HCT116 (cell line): ENCODE results near the gene ABHD5. TPM values are rescaled to one million over a fixed set of nuclear protein-coding genes. Genes with fewer than 3 reads are reported as not detected.

Experiments
- ATAC-seq: fragments of 200-7000 bp; cut with Tn5 transposase; 2 replicates; pipeline ENCODE4 v1.9.1; 2020; ENCODE audit warnings: mild to moderate bottlenecking, moderate library complexity
- BruUV-seq: library from RNA; stranded (reverse); fragments of 400-500 nt; replicated peaks from 2 replicates; lab custom pipeline; 2021; lab: Mats Ljungman, UMichigan
- CTCF ChIA-PET: fragments of 300-600 bp; sonication (Branson Sonifier 250); formaldehyde crosslinking; loops from one replicate; lab custom pipeline; 2021; ENCODE audit warnings: antibody characterized with exemption; lab: Charles Lee
- POLR2A ChIA-PET: fragments of 300-600, 350-600 bp; sonication (Branson Sonifier 250); formaldehyde crosslinking; loops from one replicate; lab custom pipeline; 2021; ENCODE audit warnings: antibody characterized with exemption; lab: Charles Lee
- RAD21 ChIA-PET, 2 experiments: fragments of 300-600 bp; sonication (Branson Sonifier 250); formaldehyde crosslinking; loops; one replicate each; lab custom pipeline; 2023; ENCODE audit warnings: low total read pairs in 2 of 2; ENCODE audit not compliant: uncharacterized antibody in 2 of 2, unreplicated experiment in 2 of 2, low non-redundant PET in 1 of 2; lab: Charles Lee
- DNase-seq: peaks from one replicate; pipeline ENCODE4 v3.0.0-alpha.2; 2010; ENCODE audit warnings: low read depth, low spot score
- H2AFZ ChIP-seq: fragments of 200-600 bp; shearing (Covaris generic), sonication (generic); 2 replicates; pipeline ENCODE4 v1.6.1; 2017; ENCODE audit warnings: low read depth, mixed run types, mixed read lengths, antibody characterized with exemption, low read length; ENCODE audit not compliant: poor library complexity, severe bottlenecking
- H3K27ac ChIP-seq: 2 replicates; pipeline ENCODE4 v1.5.1; 2012; ENCODE audit warnings: low read depth, low read length
- H3K27me3 ChIP-seq: fragments of 200-600 bp; sonication (generic); 2 replicates; pipeline ENCODE4 v1.6.1; 2016; ENCODE audit warnings: mixed run types, low read length, mixed read lengths; ENCODE audit not compliant: insufficient read depth
- H3K36me3 ChIP-seq, 2 experiments: fragments of 200-500 bp in 1 of 2; fragments of 200-600 bp in 1 of 2; sonication (Bioruptor generic) in 1 of 2; sonication (generic) in 1 of 2; 2 replicates each; pipeline versions ENCODE4 v1.5.1 to v1.6.1; 2014 to 2016; ENCODE audit warnings: low read length in 2 of 2, inconsistent platforms in 1 of 2, mixed read lengths in 1 of 2, mixed run types in 1 of 2; ENCODE audit not compliant: insufficient read depth in 2 of 2, control insufficient read depth in 1 of 2
- H3K4me1 ChIP-seq, 2 experiments: fragments of 200-600 bp in 1 of 2; sonication (generic) in 1 of 2; 2 replicates each; pipeline versions ENCODE4 v1.5.1 to v1.6.1; 2012 to 2017; ENCODE audit warnings: low read length in 2 of 2, inconsistent platforms in 1 of 2, mild to moderate bottlenecking in 1 of 2, mixed read lengths in 1 of 2, mixed run types in 1 of 2, moderate library complexity in 1 of 2; ENCODE audit not compliant: insufficient read depth in 2 of 2, control insufficient read depth in 1 of 2
- H3K4me2 ChIP-seq: fragments of 200-600 bp; sonication (generic); 2 replicates; pipeline ENCODE4 v1.6.1; 2017; ENCODE audit warnings: mixed run types, low read length, mixed read lengths
- H3K4me3 ChIP-seq, 2 experiments: fragments of 200-600 bp in 1 of 2; sonication (generic) in 1 of 2; replicated peaks in 1 of 2; 2 replicates each; pipeline ENCODE4 v1.5.1; 2011 to 2016; ENCODE audit warnings: low read length in 2 of 2, control low read depth in 1 of 2, low read depth in 1 of 2, mild to moderate bottlenecking in 1 of 2, mixed read lengths in 1 of 2, mixed run types in 1 of 2
- H3K79me2 ChIP-seq: fragments of 200-600 bp; sonication (generic); 2 replicates; pipeline ENCODE4 v1.6.1; 2017; ENCODE audit warnings: mild to moderate bottlenecking, mixed run types, low read length, moderate library complexity, mixed read lengths; ENCODE audit not compliant: insufficient read depth
- H3K9ac ChIP-seq: fragments of 200-600 bp; sonication (generic); 2 replicates; pipeline ENCODE4 v1.6.1; 2016; ENCODE audit warnings: low read length, mixed read lengths
- H3K9me2 ChIP-seq: fragments of 200-600 bp; sonication (generic), shearing (Covaris generic); 2 replicates; pipeline ENCODE4 v1.6.1; 2017; ENCODE audit warnings: mixed run types, mild to moderate bottlenecking, moderate library complexity; ENCODE audit not compliant: insufficient read depth
- H3K9me3 ChIP-seq, 2 experiments: fragments of 200-500 bp in 1 of 2; fragments of 200-600 bp in 1 of 2; sonication (Bioruptor generic) in 1 of 2; sonication (generic) in 1 of 2; 2 replicates each; pipeline ENCODE4 v1.6.1; 2014 to 2017; ENCODE audit warnings: low read length in 2 of 2, mixed read lengths in 2 of 2, inconsistent platforms in 1 of 2, low read depth in 1 of 2, mild to moderate bottlenecking in 1 of 2, mixed run types in 1 of 2, moderate library complexity in 1 of 2; ENCODE audit not compliant: control insufficient read depth in 1 of 2, insufficient read depth in 1 of 2
- H4K20me1 ChIP-seq: fragments of 200-600 bp; sonication (generic), shearing (Covaris generic); 2 replicates; pipeline ENCODE4 v1.6.1; 2017; ENCODE audit warnings: mixed run types, mild to moderate bottlenecking, moderate library complexity; ENCODE audit not compliant: insufficient read depth
- EGR1 ChIP-seq: IDR thresholded peaks from 2 replicates; pipeline ENCODE4 v1.6.1; 2012; ENCODE audit warnings: low read depth
- FOSL1 ChIP-seq: IDR thresholded peaks from 2 replicates; pipeline ENCODE4 v1.6.1; 2012; ENCODE audit warnings: low read depth
- POLR2A ChIP-seq: IDR thresholded peaks from 2 replicates; pipeline ENCODE4 v1.7.0; 2011; ENCODE audit warnings: borderline replicate concordance; ENCODE audit not compliant: insufficient read depth, insufficient read length; ENCODE audit errors: extremely low read depth
- POLR2AphosphoS5 ChIP-seq: IDR thresholded peaks from 2 replicates; pipeline ENCODE4 v1.6.1; 2011; ENCODE audit warnings: mild to moderate bottlenecking, low read depth, low read length, moderate library complexity
- TCF7L2 ChIP-seq: IDR thresholded peaks from 2 replicates; pipeline ENCODE4 v1.7.0; 2011; ENCODE audit warnings: borderline replicate concordance, inconsistent platforms; ENCODE audit not compliant: insufficient read depth, insufficient read length; ENCODE audit errors: extremely low read depth
- YY1 ChIP-seq: IDR thresholded peaks from 2 replicates; pipeline ENCODE4 v1.6.1; 2011; ENCODE audit warnings: low read length, low read depth, moderate library complexity, mild to moderate bottlenecking; ENCODE audit not compliant: insufficient replicate concordance; ENCODE audit errors: extremely low read depth
- ZFX ChIP-seq: fragments of 450-650 bp; IDR thresholded peaks from 2 replicates; pipeline ENCODE4 v1.6.1; 2017
- ZNF274 ChIP-seq: fragments of 200-500 bp; sonication (Bioruptor generic); IDR thresholded peaks from 2 replicates; pipeline ENCODE4 v1.6.1; 2014; ENCODE audit warnings: mild to moderate bottlenecking, low read depth, low read length, inconsistent platforms
- intact Hi-C: fragments of 100-400 bp; cut with micrococcal nuclease; formaldehyde crosslinking; loops from 2 replicates; pipeline ENCODE4 v1.10.0; 2022
- total RNA-seq: library from RNA; stranded (reverse); gene quantifications from one replicate; pipeline ENCODE4 v1.2.1, GENCODE V29; 2021; ENCODE audit not compliant: unreplicated experiment
- TF ChIP-seq, protein P1 (sequence below): IDR thresholded peaks from 2 replicates; pipeline ENCODE4 v1.6.1; 2012

ABHD5 gene
- total RNA-seq, 1 experiment from 2014 or later, result 18.5 TPM

DNA sequence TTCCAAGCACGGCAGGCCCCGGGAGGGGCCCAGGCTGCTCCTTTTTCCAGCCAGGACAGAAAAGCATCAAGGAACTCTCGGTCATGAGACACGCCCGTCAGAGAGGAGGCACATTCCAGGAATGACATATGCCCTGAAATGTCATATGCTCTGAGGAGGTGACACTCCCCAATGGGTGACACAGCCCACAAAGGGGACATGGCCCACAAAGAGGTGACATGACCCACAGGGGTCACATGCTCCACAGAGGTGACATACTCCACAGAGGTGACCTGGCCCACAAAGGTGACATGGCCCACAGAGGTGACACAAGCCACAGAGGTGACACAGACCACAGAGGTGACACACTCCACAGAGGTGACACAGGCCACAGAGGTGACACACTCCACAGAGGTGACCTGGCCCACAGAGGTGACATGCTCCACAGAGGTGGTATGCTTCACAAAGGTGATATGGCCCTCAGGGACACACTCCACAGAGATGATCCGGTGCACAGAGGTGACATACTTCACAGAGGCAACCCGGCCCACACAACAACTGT lies 79.2 kb downstream of the ABHD5 start:
- no peaks in the 10 kb centered on the region for H3K9me2 ChIP-seq
- H3K79me2 ChIP-seq, result no peaks in the 10 kb centered on the region
- POLR2A ChIA-PET, result no interaction called here
- H3K36me3 ChIP-seq, result no peaks in the 10 kb centered on the region
- peak overlapping the region; percentile 78 for H3K4me2 ChIP-seq
- intact Hi-C loops, result loop anchor here (1.0 kb wide), 2 partner anchors 344 to 428 kb away; no protein-coding TSS in a partner anchor
- no TSS peak for BruUV-seq
- DNase-seq (no peak), ATAC-seq (peak; percentile 30; the same call in 1 of the 2 replicates)
- CTCF ChIA-PET, result interaction anchor here (0.9 to 1.9 kb wide), 3 partner anchors 16 to 344 kb away, joined by 4 to 6 read pairs (median 4); no protein-coding TSS in a partner anchor
- no peaks in the 10 kb centered on the region for H3K9me3 ChIP-seq
- peak overlapping the region; percentile 21 to 47 for H3K4me3 ChIP-seq
- TF ChIP-seq FOSL1 (no peak), YY1 (no peak), ZNF274 (no peak), POLR2A (no peak), EGR1 (no peak), TCF7L2 (no peak), ZFX (no peak), POLR2AphosphoS5 (no peak)
- TF ChIP-seq, protein P1, sequence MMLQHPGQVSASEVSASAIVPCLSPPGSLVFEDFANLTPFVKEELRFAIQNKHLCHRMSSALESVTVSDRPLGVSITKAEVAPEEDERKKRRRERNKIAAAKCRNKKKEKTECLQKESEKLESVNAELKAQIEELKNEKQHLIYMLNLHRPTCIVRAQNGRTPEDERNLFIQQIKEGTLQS, result no peak
- H3K27ac ChIP-seq, result peak overlapping the region; percentile 2; the same call in 1 of the 2 replicates
- peak overlapping the region; percentile 74 for H2AFZ ChIP-seq
- H3K4me1 ChIP-seq, result peaks cover 18 to 39% of the 10 kb centered on the region in 2 experiments
- H3K9ac ChIP-seq, result no peak overlapping the region
- RAD21 ChIA-PET, result no interaction called here
- no peaks in the 10 kb centered on the region for H3K27me3 ChIP-seq
- H4K20me1 ChIP-seq, result no peaks in the 10 kb centered on the region
